GM18499 (cell line): ENCODE data around the gene FLOT1.

ENCODE experiments used
- ATAC-seq: cut with Tn5 transposase; IDR thresholded peaks from one replicate; pipeline ENCODE4 v1.9.1; 2021; ENCODE audit warnings: moderate number of reproducible peaks; ENCODE audit not compliant: insufficient read depth, unreplicated experiment

Gene FLOT1

GRCh38 chr6:30709101-30709868 is 33.2 kb downstream of the FLOT1 start:
- ATAC-seq = no peak

- ATAC-seq = no peak
These were observed 35.1 kb downstream of the FLOT1 start for GRCh38 chr6:30707281-30707850.

- ATAC-seq = no peak
These were observed 36.9 kb downstream of the FLOT1 start for GRCh38 chr6:30705620-30706019.

GRCh38 chr6:30703821-30704220 is 38.7 kb downstream of the FLOT1 start:
- ATAC-seq = no peak

GRCh38 chr6:30703011-30703410 is 39.5 kb downstream of the FLOT1 start:
- ATAC-seq = no peak

- ATAC-seq = no peak
These were observed 42.1 kb downstream of the FLOT1 start for GRCh38 chr6:30700340-30700739.

- no peak for ATAC-seq
These were observed 46.1 kb downstream of the FLOT1 start for GRCh38 chr6:30696432-30696831.

- no peak for ATAC-seq
These were observed 51.2 kb downstream of the FLOT1 start for GRCh38 chr6:30691208-30691847.

GRCh38 chr6:30690403-30691207 is 51.9 kb downstream of the FLOT1 start, which contains the start of gene NRM:
Gene NRM (minus strand): TSS chr6:30690984. CDS start chr6:30690974, 10 bp downstream.
- no peak for ATAC-seq

- ATAC-seq = no peak
These were observed 52.5 kb downstream of the FLOT1 start for GRCh38 chr6:30689985-30690384.

- no peak for ATAC-seq
These were observed 53.2 kb downstream of the FLOT1 start for GRCh38 chr6:30689022-30689865.

- no peak for ATAC-seq
These were observed 53.9 kb downstream of the FLOT1 start for GRCh38 chr6:30688569-30688968.

GRCh38 chr6:30687659-30688431 is 54.6 kb downstream of the FLOT1 start:
- no peak for ATAC-seq

- ATAC-seq = no peak
These were observed 55.4 kb downstream of the FLOT1 start for GRCh38 chr6:30686908-30687658.

GRCh38 chr6:30686009-30686907 is 56.2 kb downstream of the FLOT1 start, which contains the start of gene PPP1R18:
Gene PPP1R18 (minus strand): TSS chr6:30686645. CDS start chr6:30686018, 627 bp downstream.
- no peak for ATAC-seq

GRCh38 chr6:30685157-30686008 is 57.1 kb downstream of the FLOT1 start:
- ATAC-seq = no peak
